ENCODE data around the gene PLA2G2C. TPM values are rescaled to one million over a fixed set of nuclear protein-coding genes. Genes with fewer than 3 reads are reported as not detected.

Gene PLA2G2C
- polyA plus RNA-seq, 1 donor, result 0.06 TPM

- WGBS (ENCODE audit: insufficient coverage, low lambda C conversion rate), result no CpG with 5 or more reads among the region's 9 CpGs
Observed at GRCh38 chr1:20174937-20175666, 11.2 kb downstream of the PLA2G2C start.

GRCh38 chr1:20172033-20172590 lies 14.2 kb downstream of the PLA2G2C start:
- DNase-seq, result no peak

More at GRCh38 chr1:20174937-20175666, 11.2 kb downstream of the PLA2G2C start:
- Histone ChIP-seq H3K4me1 (ENCODE audit: control insufficient read depth, insufficient read depth, low read length) (no peaks in the 10 kb centered on the region), H3K4me3 (ENCODE audit: low read length) (no peak overlapping the region), H3K36me3 (ENCODE audit: control insufficient read depth, insufficient read depth, low read length) (no peaks in the 10 kb centered on the region), H3K27me3 (ENCODE audit: control insufficient read depth, insufficient read depth, low read length) (no peaks in the 10 kb centered on the region), H3K27ac (ENCODE audit: low read length) (no peak overlapping the region), H3K9me3 (ENCODE audit: control insufficient read depth, low read depth, low read length) (no peaks in the 10 kb centered on the region)
- no peak for DNase-seq

DNA sequence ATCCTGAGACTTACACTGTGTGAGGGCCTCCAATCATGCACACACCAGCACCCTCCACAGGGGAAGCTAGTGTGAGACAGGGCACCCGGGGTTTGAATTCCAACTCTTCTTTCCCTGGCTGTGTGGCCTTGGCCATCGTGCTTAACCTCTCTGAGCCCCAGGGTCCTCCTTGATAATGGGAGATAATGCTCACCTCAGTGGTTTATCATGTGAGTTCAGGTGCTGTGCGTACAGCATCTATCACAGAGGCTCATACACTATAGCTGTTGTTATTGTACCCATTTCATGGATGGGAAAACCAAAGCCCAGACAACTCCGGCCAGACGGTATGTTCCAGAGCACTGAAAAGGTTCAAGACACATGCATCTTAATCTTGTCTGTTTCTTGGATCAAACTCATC lies 16.4 kb downstream of the PLA2G2C start:
- DNase-seq, result no peak
- Histone ChIP-seq H3K9me3 (ENCODE audit: control insufficient read depth, low read depth, low read length) (peaks cover 3% of the 10 kb centered on the region), H3K4me3 (ENCODE audit: low read length) (no peak overlapping the region), H3K27ac (ENCODE audit: low read length) (no peak overlapping the region), H3K27me3 (ENCODE audit: control insufficient read depth, insufficient read depth, low read length) (no peaks in the 10 kb centered on the region), H3K4me1 (ENCODE audit: control insufficient read depth, insufficient read depth, low read length) (no peaks in the 10 kb centered on the region), H3K36me3 (ENCODE audit: control insufficient read depth, insufficient read depth, low read length) (no peaks in the 10 kb centered on the region)
- WGBS (ENCODE audit: insufficient coverage, low lambda C conversion rate), result no CpG with 5 or more reads among the region's 5 CpGs

More at GRCh38 chr1:20172033-20172590, 14.2 kb downstream of the PLA2G2C start:
- no CpG with 5 or more reads among the region's 12 CpGs for WGBS (ENCODE audit: insufficient coverage, low lambda C conversion rate)
- Histone ChIP-seq H3K36me3 (ENCODE audit: control insufficient read depth, insufficient read depth, low read length) (no peaks in the 10 kb centered on the region), H3K4me3 (ENCODE audit: low read length) (no peak overlapping the region), H3K27me3 (ENCODE audit: control insufficient read depth, insufficient read depth, low read length) (no peaks in the 10 kb centered on the region), H3K9me3 (ENCODE audit: control insufficient read depth, low read depth, low read length) (no peaks in the 10 kb centered on the region), H3K4me1 (ENCODE audit: control insufficient read depth, insufficient read depth, low read length) (no peaks in the 10 kb centered on the region), H3K27ac (ENCODE audit: low read length) (no peak overlapping the region)

- 100% methylated on average over 1 of the region's 9 CpGs for WGBS (ENCODE audit: insufficient coverage, low lambda C conversion rate)
- Histone ChIP-seq H3K27me3 (ENCODE audit: control insufficient read depth, insufficient read depth, low read length) (no peaks in the 10 kb centered on the region), H3K9me3 (ENCODE audit: control insufficient read depth, low read depth, low read length) (peaks cover 12% of the 10 kb centered on the region), H3K36me3 (ENCODE audit: control insufficient read depth, insufficient read depth, low read length) (no peaks in the 10 kb centered on the region), H3K4me1 (ENCODE audit: control insufficient read depth, insufficient read depth, low read length) (no peaks in the 10 kb centered on the region), H3K4me3 (ENCODE audit: low read length) (no peak overlapping the region), H3K27ac (ENCODE audit: low read length) (no peak overlapping the region)
- no peak for DNase-seq
Observed at GRCh38 chr1:20168564-20169491, 17.5 kb downstream of the PLA2G2C start.

GRCh38 chr1:20167126-20167525 lies 19.2 kb downstream of the PLA2G2C start:
- no peak overlapping the region for H3K4me3 ChIP-seq (ENCODE audit: low read length)
- peaks cover 15% of the 10 kb centered on the region for H3K9me3 ChIP-seq (ENCODE audit: control insufficient read depth, low read depth, low read length)
- DNase-seq, result no peak
- no peaks in the 10 kb centered on the region for H3K4me1 ChIP-seq (ENCODE audit: control insufficient read depth, insufficient read depth, low read length)
- no peaks in the 10 kb centered on the region for H3K27me3 ChIP-seq (ENCODE audit: control insufficient read depth, insufficient read depth, low read length)
- no peak overlapping the region for H3K27ac ChIP-seq (ENCODE audit: low read length)
- 88% methylated on average over 3 of the region's 8 CpGs for WGBS (ENCODE audit: insufficient coverage, low lambda C conversion rate)
- H3K36me3 ChIP-seq (ENCODE audit: control insufficient read depth, insufficient read depth, low read length), result no peaks in the 10 kb centered on the region

- Histone ChIP-seq H3K9me3 (ENCODE audit: control insufficient read depth, low read depth, low read length) (peaks cover 22% of the 10 kb centered on the region), H3K4me3 (ENCODE audit: low read length) (no peak overlapping the region), H3K27ac (ENCODE audit: low read length) (no peak overlapping the region), H3K36me3 (ENCODE audit: control insufficient read depth, insufficient read depth, low read length) (no peaks in the 10 kb centered on the region), H3K27me3 (ENCODE audit: control insufficient read depth, insufficient read depth, low read length) (no peaks in the 10 kb centered on the region), H3K4me1 (ENCODE audit: control insufficient read depth, insufficient read depth, low read length) (no peaks in the 10 kb centered on the region)
- WGBS (ENCODE audit: insufficient coverage, low lambda C conversion rate), result no CpG with 5 or more reads among the region's 17 CpGs
- DNase-seq, result no peak
Observed at GRCh38 chr1:20166051-20166450, 20.3 kb downstream of the PLA2G2C start.

- H3K27me3 ChIP-seq (ENCODE audit: control insufficient read depth, insufficient read depth, low read length), result no peaks in the 10 kb centered on the region
- no peaks in the 10 kb centered on the region for H3K4me1 ChIP-seq (ENCODE audit: control insufficient read depth, insufficient read depth, low read length)
- no peaks in the 10 kb centered on the region for H3K36me3 ChIP-seq (ENCODE audit: control insufficient read depth, insufficient read depth, low read length)
- WGBS (ENCODE audit: insufficient coverage, low lambda C conversion rate), result no CpG with 5 or more reads among the region's 16 CpGs
- H3K4me3 ChIP-seq (ENCODE audit: low read length), result no peak overlapping the region
- H3K27ac ChIP-seq (ENCODE audit: low read length), result no peak overlapping the region
- DNase-seq, result no peak
- H3K9me3 ChIP-seq (ENCODE audit: control insufficient read depth, low read depth, low read length), result peaks cover 27% of the 10 kb centered on the region
Observed at GRCh38 chr1:20165522-20165951, 20.8 kb downstream of the PLA2G2C start.

- WGBS (ENCODE audit: insufficient coverage, low lambda C conversion rate), result 100% methylated on average over 2 of the region's 15 CpGs
- no peaks in the 10 kb centered on the region for H3K4me1 ChIP-seq (ENCODE audit: control insufficient read depth, insufficient read depth, low read length)
- H3K27me3 ChIP-seq (ENCODE audit: control insufficient read depth, insufficient read depth, low read length), result no peaks in the 10 kb centered on the region
- no peak for DNase-seq
- H3K4me3 ChIP-seq (ENCODE audit: low read length), result no peak overlapping the region
- H3K36me3 ChIP-seq (ENCODE audit: control insufficient read depth, insufficient read depth, low read length), result no peaks in the 10 kb centered on the region
- H3K9me3 ChIP-seq (ENCODE audit: control insufficient read depth, low read depth, low read length), result peaks cover 32% of the 10 kb centered on the region
- no peak overlapping the region for H3K27ac ChIP-seq (ENCODE audit: low read length)
Observed at GRCh38 chr1:20164694-20165202, 21.6 kb downstream of the PLA2G2C start.

GRCh38 chr1:20160034-20160433 lies 26.3 kb downstream of the PLA2G2C start:
- Histone ChIP-seq H3K4me3 (ENCODE audit: low read length) (no peak overlapping the region), H3K4me1 (ENCODE audit: control insufficient read depth, insufficient read depth, low read length) (no peaks in the 10 kb centered on the region), H3K9me3 (ENCODE audit: control insufficient read depth, low read depth, low read length) (peaks cover 30% of the 10 kb centered on the region), H3K27me3 (ENCODE audit: control insufficient read depth, insufficient read depth, low read length) (no peaks in the 10 kb centered on the region), H3K36me3 (ENCODE audit: control insufficient read depth, insufficient read depth, low read length) (no peaks in the 10 kb centered on the region), H3K27ac (ENCODE audit: low read length) (no peak overlapping the region)
- peak in 1 of 2 donors; percentile 29 for DNase-seq
- WGBS (ENCODE audit: insufficient coverage, low lambda C conversion rate), result 60% methylated on average over 1 of the region's 1 CpG

Data from large intestine (tissue), 3 donors.